HG02885 (cell line): ENCODE measurements around the gene ERBIN.
"Not testable (repeated sequence)": the region's sequence is repeated elsewhere in the genome, so short reads cannot be mapped to it uniquely, and the experiment has no call there.

Experiments used
- ATAC-seq: cut with Tn5 transposase; IDR thresholded peaks from one replicate; pipeline ENCODE4 v1.9.1; 2021; ENCODE audit warnings: mild to moderate bottlenecking; ENCODE audit not compliant: unreplicated experiment, poor library complexity

The ERBIN gene

GRCh38 chr5:65955746-65956145, 29.4 kb downstream of the ERBIN start:
- ATAC-seq, result no peak

- not testable (repeated sequence) for ATAC-seq
Observed at GRCh38 chr5:65957703-65958102, 31.3 kb downstream of the ERBIN start.

DNA sequence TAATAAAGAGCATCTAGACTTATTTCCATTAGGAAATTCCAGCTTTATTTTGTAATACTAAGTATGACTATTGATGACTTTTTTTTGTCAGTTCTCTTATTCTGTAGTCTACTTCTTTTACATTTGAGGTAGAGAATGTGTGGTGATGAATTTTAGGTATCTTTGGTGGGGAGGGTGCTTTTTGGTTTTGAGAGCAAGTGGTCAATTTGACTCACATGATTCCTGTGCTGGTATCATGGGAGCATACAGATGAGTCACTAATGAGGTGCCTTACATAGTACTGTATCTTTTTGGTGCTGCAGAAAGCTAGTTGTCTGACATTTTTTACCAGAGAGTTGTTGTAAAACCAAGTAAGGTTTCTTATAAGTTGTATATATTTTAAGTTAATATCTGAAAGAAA, 35.3 kb downstream of the ERBIN start:
- peak; percentile 94 for ATAC-seq

DNA sequence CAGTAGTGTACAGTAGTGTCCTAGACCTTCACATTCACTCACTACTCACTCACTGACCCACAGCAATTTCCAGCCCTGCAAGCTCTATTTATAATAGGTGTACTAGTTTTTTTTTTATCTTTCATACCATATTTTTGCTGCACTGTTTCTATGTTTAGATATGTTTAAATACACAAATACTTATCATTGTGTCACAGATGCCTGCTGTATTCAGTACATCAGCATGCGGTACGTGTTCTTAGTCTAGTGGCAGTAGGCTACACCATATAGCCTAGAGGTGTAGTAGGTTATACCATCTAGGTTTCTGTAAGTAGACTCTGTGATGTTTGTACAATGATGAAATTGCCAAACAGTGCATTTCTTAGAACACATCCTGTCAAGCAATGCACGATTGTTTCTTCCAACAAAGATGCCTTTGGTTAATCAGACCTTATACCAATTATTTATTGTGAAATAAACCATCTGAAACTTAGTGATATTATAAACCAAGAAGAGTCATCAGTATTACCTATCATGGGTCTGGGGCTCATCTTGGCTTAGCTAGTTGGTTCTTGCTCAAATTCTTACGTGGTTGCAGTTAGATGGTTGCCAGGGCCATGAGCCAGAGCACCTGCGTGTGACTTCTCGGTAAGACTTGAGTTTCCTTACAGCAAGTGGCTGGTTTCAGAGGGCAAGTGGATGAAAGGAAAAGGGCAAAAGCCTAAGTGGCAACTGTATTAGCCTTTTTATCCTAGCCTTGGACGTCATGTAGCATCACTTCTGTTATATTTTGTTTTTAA, 41.1 kb downstream of the ERBIN start:
- ATAC-seq, result no peak

DNA sequence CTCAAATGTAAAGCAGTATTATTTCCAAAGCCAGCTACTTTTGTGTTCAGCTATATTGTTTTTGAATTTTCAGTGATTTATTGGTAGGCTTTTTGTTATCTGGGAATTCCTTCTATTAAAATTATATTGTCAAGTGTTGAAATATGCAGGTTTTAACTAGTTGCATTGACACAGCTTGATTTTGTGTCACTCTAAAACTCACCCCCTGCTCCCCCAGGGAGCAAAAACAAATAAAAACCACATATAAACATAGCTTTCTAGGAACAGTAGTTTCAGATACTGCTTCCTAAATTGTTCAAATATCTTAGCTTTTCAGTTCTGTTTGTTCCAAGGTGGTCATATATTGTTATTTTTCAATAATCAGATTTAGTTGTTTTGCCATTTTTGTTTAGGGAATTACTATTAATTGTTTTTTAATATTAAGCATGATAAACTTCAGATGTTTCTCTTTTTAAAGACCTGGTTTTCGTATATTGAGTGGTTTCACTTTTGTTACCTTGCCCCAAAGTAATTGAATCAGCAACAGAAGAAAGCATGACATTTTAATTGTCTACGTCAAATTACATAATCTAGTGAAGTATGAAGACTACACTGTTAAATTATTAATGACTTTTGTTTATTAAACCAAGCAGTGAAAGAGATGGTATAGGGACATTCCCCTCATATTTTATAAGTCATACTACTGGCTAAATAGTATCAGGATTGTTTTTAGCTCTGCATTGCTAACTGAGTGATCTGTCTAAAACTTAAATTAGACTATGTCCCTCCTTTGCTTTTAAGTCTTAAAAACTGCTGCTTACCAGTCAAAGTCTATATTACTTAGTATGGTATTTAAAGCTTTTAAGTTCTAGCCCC, 43.4 kb downstream of the ERBIN start:
- ATAC-seq, result no peak

GRCh38 chr5:65970481-65971367, 44.3 kb downstream of the ERBIN start:
- peak; percentile 60 for ATAC-seq

DNA sequence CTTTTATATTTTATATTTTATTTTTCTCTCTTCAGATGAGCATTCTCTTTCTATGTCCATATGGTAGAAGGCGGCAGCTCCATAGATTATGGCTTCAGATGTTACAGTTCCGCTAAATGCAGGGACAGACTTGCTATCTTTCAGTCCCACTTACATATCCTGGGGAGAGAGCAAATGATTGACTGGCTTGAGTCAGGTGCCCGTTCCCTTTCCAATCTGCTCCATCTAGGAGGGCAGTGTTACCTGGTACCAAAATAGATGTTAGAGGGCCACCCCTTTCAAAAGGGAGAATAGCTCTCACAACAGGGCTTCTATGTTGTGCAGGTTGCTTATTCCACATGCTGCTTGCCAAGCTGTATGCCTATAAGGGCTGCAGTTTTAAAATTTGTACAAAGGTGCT, 45.3 kb downstream of the ERBIN start:
- no peak for ATAC-seq

DNA sequence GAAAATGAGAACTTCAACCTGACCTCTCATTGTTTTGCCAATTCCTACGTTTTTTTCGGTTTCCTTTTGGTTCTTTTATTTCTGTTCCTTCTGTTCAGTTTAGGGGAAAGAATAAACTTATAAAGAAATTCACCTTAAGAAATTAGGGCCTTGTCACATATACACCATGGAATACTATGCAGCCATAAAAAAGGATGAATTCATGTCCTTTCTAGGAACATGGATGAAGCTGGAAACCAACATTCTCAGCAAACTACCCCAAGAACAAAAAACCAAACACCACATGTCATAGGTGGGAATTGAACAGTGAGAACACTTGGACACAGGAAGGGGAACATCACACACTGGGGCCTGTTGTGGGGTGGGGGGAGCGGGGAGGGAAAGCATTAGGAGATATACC, 46.5 kb downstream of the ERBIN start:
- ATAC-seq, result not testable (repeated sequence)

- ATAC-seq, result no peak
Observed at GRCh38 chr5:65978251-65978650, 51.9 kb downstream of the ERBIN start.

DNA sequence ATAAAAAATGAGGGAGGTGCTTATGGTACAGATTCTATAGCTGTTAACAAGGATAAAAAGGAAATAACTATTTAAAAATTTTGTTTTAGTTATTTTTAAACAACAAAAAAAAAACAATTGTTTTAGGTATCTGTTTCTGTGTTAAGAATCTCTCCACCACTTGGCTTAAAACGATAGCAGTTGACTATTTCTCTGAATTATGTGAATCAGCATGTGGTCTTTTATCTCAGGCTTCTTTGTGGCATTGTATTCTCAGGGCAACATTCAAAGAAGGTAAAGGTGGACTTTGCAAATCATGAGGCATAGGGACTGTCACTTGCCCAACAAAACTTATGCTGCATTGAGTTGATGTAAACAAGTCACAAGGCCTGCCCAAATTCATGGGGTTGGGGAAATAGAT, 55.2 kb downstream of the ERBIN start:
- no peak for ATAC-seq

- ATAC-seq, result no peak
Observed at GRCh38 chr5:65981969-65982619, 55.7 kb downstream of the ERBIN start.

DNA sequence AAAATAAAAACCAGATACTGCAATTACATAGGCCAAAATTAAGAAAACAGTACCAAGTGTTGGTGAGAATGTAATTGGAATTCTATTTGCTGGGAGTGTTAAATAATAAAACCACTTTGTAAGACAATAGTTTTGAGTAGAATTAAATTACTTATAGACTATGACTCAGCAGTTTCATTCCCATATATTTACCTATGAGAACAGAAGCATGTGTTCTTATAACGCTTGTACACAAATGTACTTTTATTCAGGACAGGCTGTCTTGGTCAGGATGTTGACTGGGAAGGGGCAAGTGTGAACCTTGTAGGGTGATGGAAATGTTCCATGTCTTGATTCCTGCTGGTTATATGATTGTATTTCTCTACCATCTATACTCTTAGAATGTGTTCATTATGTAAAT, 56.3 kb downstream of the ERBIN start:
- no peak for ATAC-seq

DNA sequence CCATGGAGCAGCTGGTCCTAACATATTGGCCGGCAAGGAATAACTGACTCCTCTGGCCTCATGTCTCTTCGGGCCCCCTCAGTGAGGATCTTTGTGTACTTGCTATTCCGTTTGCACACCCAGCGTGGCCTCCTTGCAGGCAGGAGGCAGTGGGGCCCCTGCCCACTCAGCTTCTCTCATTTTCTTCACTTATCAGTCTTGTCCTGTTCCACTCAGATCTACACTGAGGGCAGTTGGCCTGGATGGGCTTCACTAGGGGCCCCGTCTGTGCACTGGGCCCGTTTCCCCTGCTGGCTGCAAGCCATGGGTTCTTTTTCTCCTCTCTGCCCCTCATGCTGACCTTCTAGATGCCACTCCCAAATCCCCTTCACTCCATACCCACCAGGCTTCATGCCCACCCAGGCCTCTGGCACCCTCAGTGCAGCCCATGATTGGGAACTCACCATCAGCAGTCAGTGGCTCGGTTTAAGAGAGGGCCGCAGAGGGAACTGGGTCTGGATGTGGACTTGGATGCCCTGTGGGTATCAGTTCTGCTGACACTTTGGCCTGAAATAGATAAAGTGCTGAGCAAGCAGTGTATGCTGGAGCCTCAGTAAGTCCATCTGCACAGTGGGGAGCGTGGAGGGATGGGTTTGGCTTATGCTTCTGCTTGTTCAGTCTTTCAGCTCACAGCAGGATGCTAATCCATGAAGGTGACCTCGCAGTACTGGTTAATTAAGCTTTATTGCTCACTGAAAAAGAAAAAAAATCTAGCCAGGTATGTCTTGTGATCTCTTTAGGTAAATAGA, 57.9 kb downstream of the ERBIN start:
- no peak for ATAC-seq

GRCh38 chr5:65986050-65986451, 59.7 kb downstream of the ERBIN start:
- ATAC-seq, result no peak

DNA sequence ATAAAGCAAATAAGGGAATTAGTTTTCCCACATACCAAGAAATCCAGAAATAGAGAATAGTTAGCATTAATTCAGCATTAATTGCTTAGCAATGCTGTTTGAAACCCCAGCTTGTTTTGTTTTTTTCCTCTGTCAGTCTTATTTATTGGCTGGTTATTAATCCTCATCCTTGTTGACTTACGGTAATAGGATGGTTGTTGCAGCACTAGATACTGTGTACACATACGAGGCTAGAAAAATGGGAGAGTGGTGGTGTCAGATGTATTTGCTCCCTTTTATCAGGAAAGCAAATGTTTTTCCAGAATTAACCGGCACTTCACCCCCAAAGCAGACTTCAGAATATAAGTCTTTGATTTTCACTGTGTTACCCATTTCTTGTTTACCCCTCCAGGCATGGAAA, 60.4 kb downstream of the ERBIN start:
- ATAC-seq, result no peak

- no peak for ATAC-seq
Observed at GRCh38 chr5:65987982-65988381, 61.6 kb downstream of the ERBIN start.

- ATAC-seq, result no peak
Observed at GRCh38 chr5:65989158-65989557, 62.8 kb downstream of the ERBIN start.

DNA sequence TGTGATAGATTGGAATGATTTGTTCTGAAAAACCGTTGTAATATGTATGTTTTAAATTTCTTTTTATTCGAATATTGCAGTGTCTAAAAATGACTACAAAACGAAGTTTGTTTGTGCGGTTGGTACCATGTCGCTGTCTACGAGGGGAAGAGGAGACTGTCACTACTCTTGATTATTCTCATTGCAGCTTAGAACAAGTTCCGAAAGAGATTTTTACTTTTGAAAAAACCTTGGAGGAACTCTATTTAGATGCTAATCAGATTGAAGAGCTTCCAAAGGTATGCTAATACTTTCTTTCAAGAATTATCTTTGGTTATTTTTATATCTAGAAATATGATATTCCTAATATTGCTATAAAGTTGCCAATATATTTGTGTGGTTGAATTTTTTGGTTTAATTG, 66.3 kb downstream of the ERBIN start:
- ATAC-seq, result no peak

DNA sequence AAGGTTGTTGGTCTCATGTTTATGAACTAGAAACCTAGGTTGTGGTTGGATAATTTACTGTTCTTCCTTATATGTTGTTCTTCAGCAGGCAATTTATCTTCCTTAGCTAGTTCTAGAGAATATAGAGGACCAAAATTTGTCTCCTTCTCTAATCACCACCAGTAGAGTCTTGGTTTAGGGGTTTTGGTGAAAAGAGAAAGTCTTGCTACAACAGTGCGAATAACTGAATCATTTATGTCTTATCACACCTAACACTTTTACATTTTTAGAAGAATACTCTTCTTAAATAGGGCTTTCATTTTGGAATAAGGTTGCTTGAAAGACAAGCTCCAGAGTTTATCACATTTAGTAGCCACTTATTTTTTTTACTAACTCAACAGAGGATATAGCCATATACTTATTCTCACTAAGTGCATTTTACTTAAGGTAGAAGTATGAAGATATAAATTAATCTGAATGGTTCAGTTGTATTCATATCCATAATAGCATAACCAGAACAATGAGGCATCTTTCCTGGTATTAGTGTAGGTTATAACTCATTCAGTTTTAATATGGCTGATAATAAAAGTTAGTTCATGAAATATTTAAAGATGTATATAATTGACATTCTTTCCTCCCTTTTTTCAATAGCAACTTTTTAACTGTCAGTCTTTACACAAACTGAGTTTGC, 67.9 kb downstream of the ERBIN start:
- ATAC-seq, result no peak
